IMR-90 (cell line): ENCODE measurements around the gene RNF166. TPM values are rescaled to one million over a fixed set of nuclear protein-coding genes. Genes with fewer than 3 reads are reported as not detected.

Experiments used
- ATAC-seq: fragments of 200-7000 bp; cut with Tn5 transposase; 2 replicates; pipeline ENCODE4 v1.9.1; 2020; ENCODE audit warnings: low read depth, mild to moderate bottlenecking, moderate library complexity
- BruUV-seq: library from RNA; stranded (reverse); fragments of 400-500 nt; replicated peaks from 2 replicates; lab custom pipeline; 2021; lab: Mats Ljungman, UMichigan
- CTCF ChIA-PET: fragments of 300-600 bp; formaldehyde crosslinking; extraction: SDS; loops from one replicate; lab custom pipeline; 2021; ENCODE audit warnings: antibody characterized with exemption; lab: Yijun Ruan, JAX
- POLR2A ChIA-PET: fragments of 300-600 bp; sonication (Branson Sonifier 250); formaldehyde crosslinking; loops from one replicate; lab custom pipeline; 2022; ENCODE audit warnings: antibody characterized with exemption; ENCODE audit not compliant: unreplicated experiment; lab: Charles Lee
- DNase-seq: peaks from one replicate; pipeline ENCODE4 v3.0.0; 2013
- H2AFZ ChIP-seq: replicated peaks from 2 replicates; pipeline ENCODE3; 2013; ENCODE audit warnings: low read length, mild to moderate bottlenecking; ENCODE audit not compliant: poor library complexity
- H2AK5ac ChIP-seq: 2 replicates; pipeline ENCODE4 v1.6.1; 2013; ENCODE audit warnings: low read depth, low read length, inconsistent platforms
- H2AK9ac ChIP-seq: replicated peaks from 2 replicates; pipeline ENCODE3; 2013; ENCODE audit warnings: mild to moderate bottlenecking, low read depth, low read length, moderate library complexity; ENCODE audit not compliant: poor library complexity
- H2BK120ac ChIP-seq: 2 replicates; pipeline ENCODE4 v1.6.1; 2013; ENCODE audit warnings: low read depth, low read length, inconsistent platforms
- H2BK15ac ChIP-seq: 3 replicates; pipeline ENCODE4 v1.6.1; 2013; ENCODE audit warnings: low read depth, low read length, inconsistent platforms
- H2BK20ac ChIP-seq: 2 replicates; pipeline ENCODE4 v1.6.1; 2013; ENCODE audit warnings: low read depth, mild to moderate bottlenecking, inconsistent platforms, low read length, moderate library complexity
- H2BK5ac ChIP-seq: 2 replicates; pipeline ENCODE4 v1.6.1; 2013; ENCODE audit warnings: mild to moderate bottlenecking, low read depth, low read length, inconsistent platforms; ENCODE audit not compliant: poor library complexity, severe bottlenecking
- H3K14ac ChIP-seq: replicated peaks from 2 replicates; pipeline ENCODE4 v1.6.1; 2013; ENCODE audit warnings: low read depth, low read length, inconsistent platforms
- H3K18ac ChIP-seq: 2 replicates; pipeline ENCODE4 v1.6.1; 2013; ENCODE audit warnings: low read depth, low read length, control low read depth
- H3K23ac ChIP-seq: 2 replicates; pipeline ENCODE4 v1.6.1; 2013; ENCODE audit warnings: low read depth, low read length, inconsistent platforms
- H3K27ac ChIP-seq: 2 replicates; pipeline ENCODE4 v1.5.1; 2013; ENCODE audit warnings: mild to moderate bottlenecking, control low read depth, low read length; ENCODE audit not compliant: insufficient read depth
- H3K27me3 ChIP-seq: 2 replicates; pipeline ENCODE4 v1.6.1; 2013; ENCODE audit warnings: low read length; ENCODE audit not compliant: control insufficient read depth, insufficient read depth
- H3K36me3 ChIP-seq: 2 replicates; pipeline ENCODE4 v1.6.1; 2013; ENCODE audit warnings: low read length, mixed read lengths; ENCODE audit not compliant: control insufficient read depth, insufficient read depth
- H3K4ac ChIP-seq: 2 replicates; pipeline ENCODE4 v1.6.1; 2013; ENCODE audit warnings: low read depth, low read length, inconsistent platforms
- H3K4me1 ChIP-seq: 2 replicates; pipeline ENCODE4 v1.6.1; 2013; ENCODE audit warnings: low read length, mixed read lengths; ENCODE audit not compliant: control insufficient read depth, insufficient read depth
- H3K4me2 ChIP-seq: 2 replicates; pipeline ENCODE4 v1.6.1; 2013; ENCODE audit warnings: low read depth, mild to moderate bottlenecking, control low read depth, low read length, moderate library complexity
- H3K4me3 ChIP-seq: 2 replicates; pipeline ENCODE4 v1.5.1; 2013; ENCODE audit warnings: low read depth, mild to moderate bottlenecking, control low read depth, low read length, moderate library complexity; ENCODE audit not compliant: insufficient read depth
- H3K56ac ChIP-seq: 2 replicates; pipeline ENCODE4 v1.6.1; 2013; ENCODE audit warnings: low read length, inconsistent platforms; ENCODE audit not compliant: insufficient read depth; ENCODE audit errors: extremely low read depth
- H3K79me1 ChIP-seq, 2 experiments: 2 replicates each; pipeline ENCODE4 v1.6.1; 2013; ENCODE audit warnings: low read length in 2 of 2, inconsistent platforms in 1 of 2, low read depth in 1 of 2
- H3K9ac ChIP-seq: 2 replicates; pipeline ENCODE4 v1.6.1; 2013; ENCODE audit warnings: low read depth, low read length, control low read depth
- H3K9me1 ChIP-seq: 2 replicates; pipeline ENCODE4 v1.6.1; 2013; ENCODE audit warnings: low read length, inconsistent platforms; ENCODE audit not compliant: insufficient read depth
- H3K9me3 ChIP-seq: 2 replicates; pipeline ENCODE4 v1.6.1; 2013; ENCODE audit warnings: low read length; ENCODE audit not compliant: control insufficient read depth, insufficient read depth
- H4K20me1 ChIP-seq: 2 replicates; pipeline ENCODE4 v1.6.1; 2013; ENCODE audit warnings: low read length, inconsistent platforms; ENCODE audit not compliant: insufficient read depth
- H4K5ac ChIP-seq: 2 replicates; pipeline ENCODE4 v1.6.1; 2013; ENCODE audit warnings: mild to moderate bottlenecking, low read depth, low read length, control low read depth
- H4K8ac ChIP-seq, 2 experiments: 2 replicates each; pipeline ENCODE4 v1.6.1; 2013; ENCODE audit warnings: low read depth in 2 of 2, low read length in 2 of 2, control low read depth in 1 of 2, inconsistent platforms in 1 of 2
- H4K91ac ChIP-seq: 2 replicates; pipeline ENCODE4 v1.6.1; 2013; ENCODE audit warnings: low read depth, low read length, inconsistent platforms; ENCODE audit not compliant: insufficient read depth
- CEBPB ChIP-seq: IDR thresholded peaks from 2 replicates; pipeline ENCODE4 v1.6.1; 2012; ENCODE audit warnings: low read depth, low read length, improper control_type of control experiment
- CHD1 ChIP-seq: IDR thresholded peaks from 2 replicates; pipeline ENCODE4 v1.6.1; 2012; ENCODE audit warnings: low read depth, low read length, improper control_type of control experiment
- CTCF ChIP-seq: conservative IDR thresholded peaks from 2 replicates; pipeline ENCODE4 v1.5.1; 2012; ENCODE audit warnings: mild to moderate bottlenecking, low read depth, low read length, improper control_type of control experiment
- ELK1 ChIP-seq: fragments of 150-350 bp; IDR thresholded peaks from 2 replicates; pipeline ENCODE4 v1.6.1; 2016; ENCODE audit warnings: low read depth, mild to moderate bottlenecking, low read length, moderate library complexity, borderline replicate concordance
- MAFK ChIP-seq: IDR thresholded peaks from 2 replicates; pipeline ENCODE4 v1.6.1; 2012; ENCODE audit warnings: low read depth, low read length, improper control_type of control experiment
- MXI1 ChIP-seq: IDR thresholded peaks from 2 replicates; pipeline ENCODE4 v1.6.1; 2012; ENCODE audit warnings: low read depth, mild to moderate bottlenecking, low read length, moderate library complexity, borderline replicate concordance
- RAD21 ChIP-seq: IDR thresholded peaks from 2 replicates; pipeline ENCODE4 v1.6.1; 2012; ENCODE audit warnings: low read length, improper control_type of control experiment
- RCOR1 ChIP-seq: IDR thresholded peaks from 2 replicates; pipeline ENCODE4 v1.6.1; 2012; ENCODE audit warnings: mild to moderate bottlenecking, low read length, improper control_type of control experiment; ENCODE audit not compliant: insufficient replicate concordance
- SMC3 ChIP-seq: fragments of 150-350 bp; IDR thresholded peaks from 2 replicates; pipeline ENCODE4 v1.6.1; 2016; ENCODE audit warnings: low read depth, mild to moderate bottlenecking, antibody characterized with exemption, low read length, moderate library complexity
- WGBS, 2 experiments: methylation state at CpG; one replicate each; pipeline versions ENCODE4 v1.1.5 to v1.1.7; 2013; ENCODE audit warnings: missing lambda C conversion rate in 2 of 2; ENCODE audit not compliant: insufficient read length in 1 of 2; ENCODE audit errors: extremely low coverage in 2 of 2; 5-methylcytosine and 5-hydroxymethylcytosine counted together
- dilution Hi-C: fragments of 300-500 bp; cut with HindIII; formaldehyde crosslinking; loops from one replicate; pipeline ENCODE4 v1.14.3; 2018; ENCODE audit warnings: low sequenced_read_pairs; ENCODE audit not compliant: unreplicated experiment
- in situ Hi-C: fragments of 300-500 bp; cut with MboI; formaldehyde crosslinking; loops from 3 replicates; pipeline ENCODE4 v1.14.3; 2019; ENCODE audit warnings: low sequenced_read_pairs, inconsistent platforms, mixed read lengths
- intact Hi-C: fragments of 100-400 bp; cut with micrococcal nuclease; formaldehyde crosslinking; loops from 2 replicates; pipeline ENCODE4 v1.10.0; 2022
- polyA plus RNA-seq, 3 experiments: library from polyadenylated mRNA; depleted of rRNA; stranded (reverse); fragments of >200 nt; gene quantifications; 2 replicates each; pipeline ENCODE4 v1.2.3, GENCODE V29; 2012; ENCODE audit warnings: low replicate concordance in 1 of 3
- total RNA-seq: library from RNA; depleted of rRNA; stranded (reverse); fragments of >200 nt; gene quantifications from 2 replicates; pipeline ENCODE4 v1.2.3, GENCODE V29; 2012

Gene RNF166
- total and polyA plus RNA-seq, 2 of the 4 experiments (the other 2 are of a cell fraction) = 8.1 to 17.4 TPM

- intact Hi-C loops = no loop called here
- WGBS, 2 experiments = 81% methylated on average over 6 of the region's 15 CpGs; no CpG with 5 or more reads in 1 of the 2 experiments
Measured at GRCh38 chr16:88658714-88659113, 47.5 kb downstream of the RNF166 start.

More at GRCh38 chr16:88658714-88659113, 47.5 kb downstream of the RNF166 start:
- Histone ChIP-seq H2AK9ac (no peak overlapping the region), H3K9me3 (no peaks in the 10 kb centered on the region), H4K20me1 (0 out of 2 replicates have a peak, but pooled peaks cover 5% of the 10 kb centered on the region), H2BK120ac (no peak overlapping the region), H2BK20ac (no peak overlapping the region), H3K14ac (no peak overlapping the region), H3K18ac (no peak overlapping the region), H4K5ac (no peak overlapping the region), H3K23ac (no peak overlapping the region), H3K36me3 (peaks cover 13% of the 10 kb centered on the region), H3K4ac (no peak overlapping the region), H3K27me3 (no peaks in the 10 kb centered on the region), H3K4me2 (no peak overlapping the region), H4K91ac (no peak overlapping the region), H3K56ac (no peak overlapping the region), H2AFZ (no peak overlapping the region), H2BK5ac (no peak overlapping the region), H3K79me1 (peaks cover 7 to 38% of the 10 kb centered on the region in 2 experiments), H3K4me3 (no peak overlapping the region), H2AK5ac (no peak overlapping the region), H3K9me1 (no peaks in the 10 kb centered on the region), H3K4me1 (no peaks in the 10 kb centered on the region), H4K8ac (no peak overlapping the region), H2BK15ac (no peak overlapping the region), H3K9ac (no peak overlapping the region), H3K27ac (no peak overlapping the region)
- ChIA-PET CTCF (no interaction called here), POLR2A (no interaction called here)
- ATAC-seq = no peak
- no TSS peak for BruUV-seq
- dilution Hi-C loops (no loop called here), in situ Hi-C loops (no loop called here)
- TF ChIP-seq RAD21 = no peak
- TF ChIP-seq ELK1 = no peak
- TF ChIP-seq CEBPB = no peak
- no peak for TF ChIP-seq RCOR1
- no peak for TF ChIP-seq MXI1
- no peak for TF ChIP-seq CTCF
- TF ChIP-seq CHD1 = no peak
- no peak for TF ChIP-seq MAFK
- TF ChIP-seq SMC3 = no peak
- no peak for DNase-seq
